SK-N-SH (cell line): ENCODE data around the gene DACT2. TPM values are rescaled to one million over a fixed set of nuclear protein-coding genes. Genes with fewer than 3 reads are reported as not detected.

ENCODE experiments used
- CTCF ChIA-PET: fragments of 300-600, 350-600 bp; formaldehyde crosslinking; extraction: SDS; loops from one replicate; lab custom pipeline; 2021; lab: Yijun Ruan, JAX
- POLR2A ChIA-PET: fragments of 350-600 bp; sonication (Branson Sonifier 250); formaldehyde crosslinking; extraction: SDS; loops from one replicate; lab custom pipeline; 2020; ENCODE audit warnings: antibody characterized with exemption, inconsistent platforms; lab: Yijun Ruan, JAX
- DNase-seq: peaks from one replicate; pipeline ENCODE4 v3.0.0; 2012
- H2AFZ ChIP-seq: fragments of 200-600 bp; sonication (generic); 2 replicates; pipeline ENCODE4 v1.8.1; 2016; ENCODE audit warnings: antibody characterized with exemption, mild to moderate bottlenecking, low read depth
- H3F3A ChIP-seq: fragments of 200-600 bp; sonication (generic); replicated peaks from 2 replicates; pipeline ENCODE3; 2016; ENCODE audit warnings: antibody characterized with exemption, mild to moderate bottlenecking; ENCODE audit not compliant: insufficient read depth
- H3K27ac ChIP-seq, 2 experiments: fragments of 200-500 bp in 1 of 2; fragments of 200-600 bp in 1 of 2; sonication (Bioruptor generic) in 1 of 2; sonication (generic), shearing (Covaris generic) in 1 of 2; 2 replicates each; pipeline versions ENCODE4 v1.5.1 to v1.6.1; 2014 to 2016; ENCODE audit warnings: low read depth in 2 of 2, inconsistent platforms in 1 of 2, low read length in 1 of 2, mild to moderate bottlenecking in 1 of 2, mixed read lengths in 1 of 2
- H3K27me3 ChIP-seq: fragments of 200-600 bp; sonication (generic), shearing (Covaris generic); 2 replicates; pipeline ENCODE4 v1.6.1; 2016; ENCODE audit warnings: mixed run types; ENCODE audit not compliant: insufficient read depth
- H3K36me3 ChIP-seq, 2 experiments: fragments of 200-500 bp in 1 of 2; fragments of 200-600 bp in 1 of 2; sonication (Bioruptor generic) in 1 of 2; sonication (generic) in 1 of 2; replicated peaks in 1 of 2; 2 replicates each; pipeline versions ENCODE3 to v1.5.1; 2014 to 2016; ENCODE audit warnings: low read length in 1 of 2, mild to moderate bottlenecking in 1 of 2; ENCODE audit not compliant: insufficient read depth in 2 of 2, control insufficient read depth in 1 of 2
- H3K4me1 ChIP-seq, 2 experiments: fragments of 200-500 bp in 1 of 2; fragments of 200-600 bp in 1 of 2; sonication (Bioruptor generic) in 1 of 2; sonication (generic), shearing (Covaris generic) in 1 of 2; 2 replicates each; pipeline versions ENCODE4 v1.5.1 to v1.6.1; 2014 to 2016; ENCODE audit warnings: low read depth in 1 of 2, low read length in 1 of 2, mixed run types in 1 of 2; ENCODE audit not compliant: insufficient read depth in 2 of 2, control insufficient read depth in 1 of 2
- H3K4me2 ChIP-seq: fragments of 200-600 bp; sonication (generic), shearing (Covaris generic); 2 replicates; pipeline ENCODE4 v1.6.1; 2017; ENCODE audit warnings: mixed run types
- H3K4me3 ChIP-seq, 2 experiments: fragments of 200-500 bp in 1 of 2; fragments of 200-600 bp in 1 of 2; sonication (Bioruptor generic) in 1 of 2; sonication (generic), shearing (Covaris generic) in 1 of 2; 2 replicates each; pipeline versions ENCODE4 v1.5.1 to v1.8.1; 2014 to 2016; ENCODE audit warnings: low read depth in 2 of 2, inconsistent platforms in 1 of 2, low read length in 1 of 2, mild to moderate bottlenecking in 1 of 2, mixed read lengths in 1 of 2, moderate library complexity in 1 of 2
- H3K79me2 ChIP-seq: fragments of 200-600 bp; sonication (generic); 2 replicates; pipeline ENCODE4 v1.8.1; 2017; ENCODE audit warnings: mild to moderate bottlenecking; ENCODE audit not compliant: insufficient read depth
- H3K9ac ChIP-seq: fragments of 200-600 bp; sonication (generic); 2 replicates; pipeline ENCODE4 v1.6.1; 2017; ENCODE audit warnings: mixed run types
- H3K9me2 ChIP-seq: fragments of 200-600 bp; sonication (generic); 2 replicates; pipeline ENCODE4 v1.6.1; 2017; ENCODE audit warnings: mixed run types
- H3K9me3 ChIP-seq: fragments of 200-600 bp; sonication (generic); 2 replicates; pipeline ENCODE4 v1.6.1; 2017; ENCODE audit warnings: mixed run types, mild to moderate bottlenecking, moderate library complexity
- H4K20me1 ChIP-seq: fragments of 200-600 bp; sonication (generic); 2 replicates; pipeline ENCODE4 v1.6.1; 2017; ENCODE audit warnings: mild to moderate bottlenecking, mixed run types; ENCODE audit not compliant: insufficient read depth
- CHD2 ChIP-seq: fragments of 150-350 bp; IDR thresholded peaks from 2 replicates; pipeline ENCODE4 v1.6.1; 2018; ENCODE audit warnings: low read length; ENCODE audit not compliant: partially characterized antibody
- ELF1 ChIP-seq: IDR thresholded peaks from 2 replicates; pipeline ENCODE4 v1.4.0; 2012
- EZH2phosphoT487 ChIP-seq: fragments of 200-600 bp; sonication (generic); IDR thresholded peaks from 2 replicates; pipeline ENCODE4 v1.6.1; 2017; ENCODE audit warnings: low read depth, mixed run types, mild to moderate bottlenecking, antibody characterized with exemption, moderate library complexity, borderline replicate concordance
- FOSL2 ChIP-seq: IDR thresholded peaks from 2 replicates; pipeline ENCODE4 v1.4.0; 2012; ENCODE audit warnings: low read depth, mild to moderate bottlenecking, moderate library complexity, borderline replicate concordance
- FOXM1 ChIP-seq: IDR thresholded peaks from 2 replicates; pipeline ENCODE4 v1.4.0; 2012; ENCODE audit warnings: low read depth, mild to moderate bottlenecking
- GABPA ChIP-seq: IDR thresholded peaks from 2 replicates; pipeline ENCODE4 v1.4.0; 2012; ENCODE audit warnings: low read depth, mild to moderate bottlenecking
- GATA2 ChIP-seq: sonication (generic); formaldehyde crosslinking; IDR thresholded peaks from 2 replicates; pipeline ENCODE4 v1.5.0; 2020; ENCODE audit warnings: mild to moderate bottlenecking, missing genetic modification reagents
- JUND ChIP-seq: IDR thresholded peaks from 2 replicates; pipeline ENCODE4 v1.4.0; 2012
- MEF2A ChIP-seq: IDR thresholded peaks from 2 replicates; pipeline ENCODE4 v1.4.0; 2012; ENCODE audit warnings: low read depth, borderline replicate concordance
- NFIC ChIP-seq: IDR thresholded peaks from 2 replicates; pipeline ENCODE4 v1.4.0; 2012; ENCODE audit warnings: borderline replicate concordance
- RXRA ChIP-seq: IDR thresholded peaks from 2 replicates; pipeline ENCODE4 v1.4.0; 2012; ENCODE audit warnings: low read depth, mild to moderate bottlenecking, borderline replicate concordance
- SIN3A ChIP-seq: IDR thresholded peaks from 2 replicates; pipeline ENCODE4 v1.6.1; 2012; ENCODE audit warnings: low read depth, mild to moderate bottlenecking, low read length, moderate library complexity, borderline replicate concordance
- SMC3 ChIP-seq: IDR thresholded peaks from 2 replicates; pipeline ENCODE4 v1.6.1; 2012; ENCODE audit warnings: low read depth, low read length, improper control_type of control experiment
- TAF1 ChIP-seq: IDR thresholded peaks from 2 replicates; pipeline ENCODE4 v1.6.1; 2012; ENCODE audit warnings: low read depth, mild to moderate bottlenecking, low read length, moderate library complexity, borderline replicate concordance
- TCF12 ChIP-seq: IDR thresholded peaks from 2 replicates; pipeline ENCODE4 v1.4.0; 2012
- WGBS: methylation state at CpG from one replicate; pipeline ENCODE4 v1.1.6; 2017; ENCODE audit warnings: low lambda C conversion rate; 5-methylcytosine and 5-hydroxymethylcytosine counted together
- polyA plus RNA-seq, 3 experiments: library from polyadenylated mRNA; depleted of rRNA; stranded (reverse); fragments of >200 nt; gene quantifications; 2 replicates each; pipeline ENCODE4 v1.2.3, GENCODE V29; 2012
- TF ChIP-seq, protein P1 (sequence below): IDR thresholded peaks from 2 replicates; pipeline ENCODE4 v1.4.0; 2012; ENCODE audit warnings: low read depth
- TF ChIP-seq, protein P2 (sequence below): IDR thresholded peaks from 2 replicates; pipeline ENCODE4 v1.6.1; 2012; ENCODE audit warnings: mild to moderate bottlenecking, low read depth, low read length, moderate library complexity
- TF ChIP-seq, protein P3 (sequence below): IDR thresholded peaks from 2 replicates; pipeline ENCODE4 v1.4.0; 2012; ENCODE audit warnings: low read depth, borderline replicate concordance
- TF ChIP-seq, protein P4 (sequence below): IDR thresholded peaks from 2 replicates; pipeline ENCODE4; 2012
- TF ChIP-seq, protein P5 (sequence below): fragments of 150-350 bp; IDR thresholded peaks from 2 replicates; pipeline ENCODE4 v1.6.1; 2017; ENCODE audit warnings: antibody characterized with exemption, low read length, low read depth, borderline replicate concordance

The DACT2 gene
- polyA plus RNA-seq, 1 of the 3 experiments (the other 2 are of a cell fraction), result not detected

DNA sequence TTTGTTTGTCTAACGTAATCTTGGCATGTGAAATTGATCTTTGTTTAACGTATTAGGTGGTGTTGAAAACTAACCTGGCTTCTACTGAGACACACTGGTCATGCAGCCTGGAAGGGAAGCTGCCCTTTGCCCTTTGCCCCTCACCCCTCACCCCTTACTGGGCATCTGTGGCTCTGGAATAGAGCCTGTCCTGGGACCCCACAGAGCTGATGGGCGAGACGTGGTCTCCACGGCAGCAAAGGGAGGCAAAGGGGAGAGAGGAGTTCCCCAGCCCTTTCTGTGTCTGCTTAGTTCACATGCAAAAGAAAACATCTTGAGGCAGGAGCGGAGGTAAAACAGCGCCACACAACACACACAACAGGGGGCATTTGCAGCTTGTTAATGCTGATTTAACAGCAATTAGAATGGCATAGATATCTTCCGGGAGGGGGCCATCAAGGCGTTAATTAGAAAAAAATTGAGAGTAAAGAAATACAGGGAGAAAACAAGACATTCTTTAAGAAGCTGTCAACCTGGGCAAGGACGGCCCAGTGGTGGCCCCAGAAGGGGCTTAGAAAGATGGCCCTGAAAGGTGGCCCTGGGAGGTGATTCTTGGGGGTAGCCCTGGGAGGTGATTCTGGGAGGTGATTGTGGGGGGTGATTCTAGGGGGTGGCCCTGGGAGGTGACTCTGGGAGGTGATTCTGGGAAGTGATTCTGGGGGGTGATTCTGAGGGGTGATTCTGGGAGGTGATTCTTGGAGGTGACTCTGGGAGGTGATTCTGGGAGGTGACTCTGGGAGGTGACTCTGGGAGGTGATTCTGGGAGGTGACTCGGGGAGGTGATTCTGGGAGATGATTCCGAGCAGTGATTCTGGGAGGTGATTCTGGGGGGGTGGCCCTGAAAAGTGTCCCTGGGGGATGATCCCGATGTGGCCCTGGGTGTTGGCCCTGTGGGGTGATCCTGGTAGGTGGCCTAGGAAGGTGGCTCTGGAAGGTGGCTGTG is 44.5 kb upstream of the DACT2 start:
- Histone ChIP-seq H2AFZ (no peak overlapping the region), H4K20me1 (no peaks in the 10 kb centered on the region), H3K9me3 (no peaks in the 10 kb centered on the region), H3K9me2 (no peaks in the 10 kb centered on the region), H3K79me2 (no peaks in the 10 kb centered on the region), H3K4me2 (no peak overlapping the region), H3K4me3 (no peak overlapping the region), H3K27ac (no peak overlapping the region), H3K9ac (no peak overlapping the region), H3K27me3 (no peaks in the 10 kb centered on the region), H3F3A (no peaks in the 10 kb centered on the region), H3K4me1 (peaks cover 0 to 4% of the 10 kb centered on the region in 2 experiments; a peak in 1 of 4 replicates), H3K36me3 (no peaks in the 10 kb centered on the region)
- TF ChIP-seq, protein P1, sequence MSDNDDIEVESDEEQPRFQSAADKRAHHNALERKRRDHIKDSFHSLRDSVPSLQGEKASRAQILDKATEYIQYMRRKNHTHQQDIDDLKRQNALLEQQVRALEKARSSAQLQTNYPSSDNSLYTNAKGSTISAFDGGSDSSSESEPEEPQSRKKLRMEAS, result no peak
- TF ChIP-seq TAF1 (no peak), MEF2A (no peak), SMC3 (no peak), TCF12 (no peak), RXRA (no peak), SIN3A (no peak), NFIC (no peak), ELF1 (no peak), FOXM1 (no peak), JUND (no peak)
- TF ChIP-seq, protein P2, sequence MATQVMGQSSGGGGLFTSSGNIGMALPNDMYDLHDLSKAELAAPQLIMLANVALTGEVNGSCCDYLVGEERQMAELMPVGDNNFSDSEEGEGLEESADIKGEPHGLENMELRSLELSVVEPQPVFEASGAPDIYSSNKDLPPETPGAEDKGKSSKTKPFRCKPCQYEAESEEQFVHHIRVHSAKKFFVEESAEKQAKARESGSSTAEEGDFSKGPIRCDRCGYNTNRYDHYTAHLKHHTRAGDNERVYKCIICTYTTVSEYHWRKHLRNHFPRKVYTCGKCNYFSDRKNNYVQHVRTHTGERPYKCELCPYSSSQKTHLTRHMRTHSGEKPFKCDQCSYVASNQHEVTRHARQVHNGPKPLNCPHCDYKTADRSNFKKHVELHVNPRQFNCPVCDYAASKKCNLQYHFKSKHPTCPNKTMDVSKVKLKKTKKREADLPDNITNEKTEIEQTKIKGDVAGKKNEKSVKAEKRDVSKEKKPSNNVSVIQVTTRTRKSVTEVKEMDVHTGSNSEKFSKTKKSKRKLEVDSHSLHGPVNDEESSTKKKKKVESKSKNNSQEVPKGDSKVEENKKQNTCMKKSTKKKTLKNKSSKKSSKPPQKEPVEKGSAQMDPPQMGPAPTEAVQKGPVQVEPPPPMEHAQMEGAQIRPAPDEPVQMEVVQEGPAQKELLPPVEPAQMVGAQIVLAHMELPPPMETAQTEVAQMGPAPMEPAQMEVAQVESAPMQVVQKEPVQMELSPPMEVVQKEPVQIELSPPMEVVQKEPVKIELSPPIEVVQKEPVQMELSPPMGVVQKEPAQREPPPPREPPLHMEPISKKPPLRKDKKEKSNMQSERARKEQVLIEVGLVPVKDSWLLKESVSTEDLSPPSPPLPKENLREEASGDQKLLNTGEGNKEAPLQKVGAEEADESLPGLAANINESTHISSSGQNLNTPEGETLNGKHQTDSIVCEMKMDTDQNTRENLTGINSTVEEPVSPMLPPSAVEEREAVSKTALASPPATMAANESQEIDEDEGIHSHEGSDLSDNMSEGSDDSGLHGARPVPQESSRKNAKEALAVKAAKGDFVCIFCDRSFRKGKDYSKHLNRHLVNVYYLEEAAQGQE, result no peak
- TF ChIP-seq, protein P3, sequence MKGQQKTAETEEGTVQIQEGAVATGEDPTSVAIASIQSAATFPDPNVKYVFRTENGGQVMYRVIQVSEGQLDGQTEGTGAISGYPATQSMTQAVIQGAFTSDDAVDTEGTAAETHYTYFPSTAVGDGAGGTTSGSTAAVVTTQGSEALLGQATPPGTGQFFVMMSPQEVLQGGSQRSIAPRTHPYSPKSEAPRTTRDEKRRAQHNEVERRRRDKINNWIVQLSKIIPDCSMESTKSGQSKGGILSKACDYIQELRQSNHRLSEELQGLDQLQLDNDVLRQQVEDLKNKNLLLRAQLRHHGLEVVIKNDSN, result no peak
- ChIA-PET POLR2A (no interaction called here), CTCF (interaction anchor here (1.3 to 1.6 kb wide), 3 partner anchors 8 to 465 kb away, joined by 4 read pairs; no protein-coding TSS in a partner anchor)
- no peak for DNase-seq
- WGBS, result 60% methylated on average over 11 of the region's 13 CpGs

DNA sequence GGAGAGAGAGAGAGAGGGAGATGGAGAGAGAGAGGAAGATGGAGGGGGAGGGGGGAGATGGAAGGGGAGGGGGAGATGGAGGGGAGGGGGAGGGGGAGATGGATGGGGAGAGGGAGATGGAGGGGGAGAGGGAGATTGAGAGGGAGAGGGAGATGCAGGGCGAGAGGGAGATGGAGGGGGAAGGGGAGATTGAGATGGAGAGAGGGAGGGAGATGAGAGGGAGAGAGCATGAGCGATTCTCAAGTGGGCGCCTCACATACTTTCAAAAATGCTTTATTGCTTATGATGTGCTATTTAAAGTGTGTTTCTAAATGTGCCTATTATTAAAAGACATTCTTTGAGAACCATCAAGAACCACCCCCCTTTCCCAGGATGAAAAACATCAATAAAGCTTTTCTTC is 43.7 kb upstream of the DACT2 start:
- H3K36me3 ChIP-seq, result no peaks in the 10 kb centered on the region
- no peak overlapping the region for H3K27ac ChIP-seq
- CTCF ChIA-PET, result interaction anchor here (1.3 to 1.6 kb wide), 2 partner anchors 8 to 464 kb away, joined by 4 read pairs; no protein-coding TSS in a partner anchor
- H2AFZ ChIP-seq, result no peak overlapping the region
- H3K4me1 ChIP-seq, result peaks cover 0 to 4% of the 10 kb centered on the region in 2 experiments; a peak in 1 of 4 replicates
- no peaks in the 10 kb centered on the region for H3K9me3 ChIP-seq
- H3K27me3 ChIP-seq, result no peaks in the 10 kb centered on the region
- H4K20me1 ChIP-seq, result no peaks in the 10 kb centered on the region
- TF ChIP-seq, protein P3, result no peak
- TF ChIP-seq, protein P4, sequence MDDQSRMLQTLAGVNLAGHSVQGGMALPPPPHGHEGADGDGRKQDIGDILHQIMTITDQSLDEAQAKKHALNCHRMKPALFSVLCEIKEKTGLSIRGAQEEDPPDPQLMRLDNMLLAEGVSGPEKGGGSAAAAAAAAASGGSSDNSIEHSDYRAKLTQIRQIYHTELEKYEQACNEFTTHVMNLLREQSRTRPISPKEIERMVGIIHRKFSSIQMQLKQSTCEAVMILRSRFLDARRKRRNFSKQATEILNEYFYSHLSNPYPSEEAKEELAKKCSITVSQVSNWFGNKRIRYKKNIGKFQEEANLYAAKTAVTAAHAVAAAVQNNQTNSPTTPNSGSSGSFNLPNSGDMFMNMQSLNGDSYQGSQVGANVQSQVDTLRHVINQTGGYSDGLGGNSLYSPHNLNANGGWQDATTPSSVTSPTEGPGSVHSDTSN, result no peak
- no peak for TF ChIP-seq GABPA
- TF ChIP-seq, protein P5, sequence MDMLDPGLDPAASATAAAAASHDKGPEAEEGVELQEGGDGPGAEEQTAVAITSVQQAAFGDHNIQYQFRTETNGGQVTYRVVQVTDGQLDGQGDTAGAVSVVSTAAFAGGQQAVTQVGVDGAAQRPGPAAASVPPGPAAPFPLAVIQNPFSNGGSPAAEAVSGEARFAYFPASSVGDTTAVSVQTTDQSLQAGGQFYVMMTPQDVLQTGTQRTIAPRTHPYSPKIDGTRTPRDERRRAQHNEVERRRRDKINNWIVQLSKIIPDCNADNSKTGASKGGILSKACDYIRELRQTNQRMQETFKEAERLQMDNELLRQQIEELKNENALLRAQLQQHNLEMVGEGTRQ, result no peak
- TF ChIP-seq CHD2, result no peak
- TF ChIP-seq GATA2 (CRISPR knock-in tag), result no peak
- TF ChIP-seq FOSL2, result no peak
- TF ChIP-seq EZH2phosphoT487, result no peak
- H3K4me2 ChIP-seq, result no peak overlapping the region
- H3K79me2 ChIP-seq, result no peaks in the 10 kb centered on the region
- H3K4me3 ChIP-seq, result no peak overlapping the region
- H3F3A ChIP-seq, result no peaks in the 10 kb centered on the region
- POLR2A ChIA-PET, result no interaction called here
- H3K9me2 ChIP-seq, result no peaks in the 10 kb centered on the region
- H3K9ac ChIP-seq, result no peak overlapping the region
- DNase-seq, result no peak
- WGBS, result 53% methylated on average over 3 of the region's 3 CpGs
